Testis (tissue), 2 donors: ENCODE results near the gene GRID1.

ENCODE experiments used
- CTCF ChIP-seq, 3 experiments: fragments of 450-650 bp in 2 of 3; fragments of 200-600 bp in 1 of 3; sonication (generic) in 1 of 3; IDR thresholded peaks; one replicate each; pipeline ENCODE4 v1.5.1; 2016 to 2019; ENCODE audit warnings: antibody characterized with exemption in 3 of 3, mild to moderate bottlenecking in 2 of 3, moderate library complexity in 1 of 3
- POLR2A ChIP-seq: fragments of 450-650 bp; IDR thresholded peaks from one replicate; pipeline ENCODE4 v1.6.1; 2017; ENCODE audit warnings: antibody characterized with exemption, mild to moderate bottlenecking, moderate library complexity

- no peak for TF ChIP-seq CTCF (IDR thresholded peaks at IDR 0.05)
- TF ChIP-seq POLR2A = no peak
Measured at GRCh38 chr10:86194684-86195083, 171.9 kb downstream of the GRID1 start.
